ENCODE measurements around the gene FAM171A1. TPM values are rescaled to one million over a fixed set of nuclear protein-coding genes. Genes with fewer than 3 reads are reported as not detected.

Gene FAM171A1
- total and polyA plus RNA-seq, 2 of the 13 experiments (the other 11 are each of a cell fraction or from before 2014, with no cell fraction given): 21.5 to 34.7 TPM

- no peak for TF ChIP-seq REXO4 (CRISPR knock-in tag; IDR thresholded peaks at IDR 0.05; ENCODE audit: borderline replicate concordance)
Observed at GRCh38 chr10:15251791-15252380, 119.2 kb downstream of the FAM171A1 start (continued).

GRCh38 chr10:15245530-15245929, 125.6 kb downstream of the FAM171A1 start:
- no peaks in the 10 kb centered on the region for H3K4me1 ChIP-seq (ENCODE audit: insufficient read depth, low read length)
- no peak for FAIRE-seq
- BruUV-seq (replicated peaks): no TSS peak
- no peak overlapping the region for H3K9ac ChIP-seq (ENCODE audit: insufficient read depth, low read depth, low read length)
- H3K9me3 ChIP-seq (ENCODE audit: low read length): no peaks in the 10 kb centered on the region
- H3K79me2 ChIP-seq (ENCODE audit: insufficient read depth, low read length): no peaks in the 10 kb centered on the region
- ChIA-PET POLR2A (no interaction called here), CTCF (ENCODE audit: low intra/inter-chr PET ratio, low total read pairs) (no interaction called here)
- H3K4me3 ChIP-seq (replicated peaks in 1 of 3; ENCODE audit: insufficient read depth in 1 of 3, low read depth in 2 of 3, low read length in 3 of 3): no peak overlapping the region
- H3K27me3 ChIP-seq (ENCODE audit: control insufficient read depth in 1 of 2, insufficient read depth in 2 of 2, low read length in 2 of 2): no peaks in the 10 kb centered on the region
- H3K4me2 ChIP-seq (ENCODE audit: low read depth, low read length): no peak overlapping the region
- intact Hi-C loops (cut with micrococcal nuclease; ENCODE audit: unreplicated experiment) (no loop called here), in situ Hi-C loops (cut with HindIII; ENCODE audit: extremely low pct_ligation_motif_present, low pct_unique_long_range_greater_than_20kb) (no loop called here)
- peak; percentile 89 for ATAC-seq
- no peak overlapping the region for H2AFZ ChIP-seq (ENCODE audit: low read length)
- DNase-seq (ENCODE audit: low spot score): peak; percentile 20
- H3K27ac ChIP-seq (ENCODE audit: extremely low read length, insufficient read depth, low read length): no peak overlapping the region
- 73% methylated on average over 3 of the region's 3 CpGs for WGBS (ENCODE audit: low lambda C conversion rate)
- no peaks in the 10 kb centered on the region for H4K20me1 ChIP-seq (ENCODE audit: insufficient read depth, low read length)
- H3K36me3 ChIP-seq (replicated peaks in 1 of 2; ENCODE audit: control insufficient read depth in 1 of 2, insufficient read depth in 2 of 2, low read length in 2 of 2): peaks cover 9 to 34% of the 10 kb centered on the region in 2 experiments; a peak in 4 of 5 replicates
- TF ChIP-seq SIX4 (CRISPR knock-in tag; IDR thresholded peaks at IDR 0.05) (no peak), U2AF2 (IDR thresholded peaks at IDR 0.05; ENCODE audit: low read depth, low read length) (no peak), XRCC5 (optimal IDR thresholded peaks at IDR 0.05; ENCODE audit: low read length) (no peak), ZNF546 (CRISPR knock-in tag; conservative IDR thresholded peaks at IDR 0.05) (no peak), HDAC1 (CRISPR knock-in tag; IDR thresholded peaks at IDR 0.05) (no peak), DNMT3B (CRISPR knock-in tag; conservative IDR thresholded peaks at IDR 0.05) (no peak), ZNF280B (CRISPR knock-in tag; IDR thresholded peaks at IDR 0.05; ENCODE audit: borderline replicate concordance) (no peak), HIC2 (CRISPR knock-in tag; IDR thresholded peaks at IDR 0.05; ENCODE audit: low read depth) (peak; percentile 46; the same call in 1 of the 2 replicates), NFIC (IDR thresholded peaks at IDR 0.05; ENCODE audit: low read length) (no peak), STAG1 (CRISPR knock-in tag; IDR thresholded peaks at IDR 0.05) (peak; percentile 44), ZNF784 (CRISPR knock-in tag; IDR thresholded peaks at IDR 0.05; ENCODE audit: borderline replicate concordance) (no peak), HNRNPL (IDR thresholded peaks at IDR 0.05; ENCODE audit: low read depth, low read length) (0 out of 2 replicates have a peak, but pooled peaks have one; percentile 52), CTCF (CRISPR knock-in tag; IDR thresholded peaks at IDR 0.05) (peak; percentile 65), ZNF629 (CRISPR knock-in tag; conservative IDR thresholded peaks at IDR 0.05) (no peak), ZNF550 (CRISPR knock-in tag; IDR thresholded peaks at IDR 0.05; ENCODE audit: borderline replicate concordance) (no peak), RXRB (CRISPR knock-in tag; IDR thresholded peaks at IDR 0.05; ENCODE audit: borderline replicate concordance) (no peak)
